CD4-positive, alpha-beta T cell treated with Interleukin-15 for 1 hour (primary cell): Measurements from ENCODE around the gene EDC3.
"Not testable (repeated sequence)": the region's sequence is repeated elsewhere in the genome, so short reads cannot be mapped to it uniquely, and the experiment has no call there.

Experiments used
- DNase-seq: peaks from one replicate; pipeline ENCODE4 v3.0.0-alpha.2; 2020

EDC3 gene

DNA sequence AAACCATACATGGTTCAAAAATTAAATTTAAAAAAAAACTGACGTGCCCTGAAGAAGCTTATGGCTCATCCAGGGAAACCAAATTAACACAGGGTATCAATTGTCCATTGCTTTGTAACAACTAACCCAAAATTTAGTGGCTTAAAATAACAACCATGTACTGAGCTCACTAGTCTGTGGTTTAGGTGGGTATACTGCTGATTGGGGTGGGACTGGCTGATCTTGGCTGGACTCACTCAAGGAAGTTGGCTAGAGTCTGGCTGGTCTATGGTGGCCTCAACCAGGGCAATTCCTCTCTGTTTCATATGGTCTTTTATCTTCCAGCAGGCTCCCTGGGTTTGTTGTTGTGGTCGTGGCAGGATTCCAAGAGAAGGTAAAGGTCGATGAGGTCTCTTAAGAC lies 14.1 kb upstream of the EDC3 start:
- no peak for DNase-seq

DNA sequence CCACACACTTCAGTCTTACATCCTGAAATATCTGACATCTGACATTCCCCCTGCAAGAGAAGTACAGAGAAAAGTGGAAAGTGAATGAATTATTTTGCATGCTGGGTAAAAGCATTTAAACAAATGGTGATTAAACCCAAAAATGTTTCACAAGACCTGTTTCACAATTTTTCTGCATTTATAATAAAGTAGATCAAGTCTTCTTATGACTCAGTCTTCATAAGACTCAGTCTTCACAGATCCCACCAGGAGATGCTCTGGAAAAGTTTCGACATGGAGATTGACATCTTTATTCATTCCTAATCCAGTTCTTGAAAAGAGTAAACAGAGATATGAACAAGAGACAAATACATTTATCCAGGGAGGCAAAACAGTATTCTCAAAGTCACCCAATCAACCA lies 13.2 kb upstream of the EDC3 start:
- DNase-seq, result no peak

DNA sequence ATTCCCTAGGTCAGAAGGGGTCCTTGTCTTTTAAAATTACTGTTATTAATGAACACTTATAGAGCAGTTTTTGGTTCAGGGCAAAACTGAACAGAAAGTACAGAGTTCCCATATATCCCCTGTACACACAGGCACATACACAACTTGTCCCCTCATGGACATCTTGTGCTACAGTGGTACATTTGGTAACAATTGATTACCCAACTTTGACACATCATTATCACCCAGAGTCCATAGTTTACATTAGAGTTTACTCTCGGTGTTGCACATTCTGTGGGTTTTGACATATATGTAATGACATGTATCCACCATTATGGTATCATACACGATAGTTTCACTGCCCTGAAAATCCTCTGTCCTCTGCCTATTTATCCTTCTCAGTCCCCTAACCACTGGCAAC lies 984 bp upstream of the EDC3 start:
- no peak for DNase-seq

DNA sequence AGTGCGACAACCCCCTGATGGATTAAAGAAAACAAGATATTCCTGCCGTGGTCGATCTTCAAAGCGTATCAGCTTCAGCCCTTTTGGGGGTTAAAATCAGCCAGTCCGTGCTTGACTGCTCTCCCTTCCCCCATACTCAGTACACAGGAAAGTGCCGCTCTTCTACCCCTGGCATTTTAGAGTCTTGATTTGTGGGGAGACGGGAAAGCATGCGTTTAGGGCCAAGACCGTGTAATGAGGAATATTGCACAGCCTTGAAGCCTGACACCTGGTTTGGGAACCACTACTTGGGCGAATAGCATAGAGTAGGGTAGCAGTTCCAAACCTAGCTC lies 540 bp upstream of the EDC3 start:
- no peak for DNase-seq

- no peak for DNase-seq
These were observed 3.5 kb downstream of the EDC3 start for GRCh38 chr15:74692327-74692726.

GRCh38 chr15:74683758-74684157 lies 12.1 kb downstream of the EDC3 start:
- no peak for DNase-seq

- no peak for DNase-seq
These were observed 12.9 kb downstream of the EDC3 start for GRCh38 chr15:74682954-74683353.

DNA sequence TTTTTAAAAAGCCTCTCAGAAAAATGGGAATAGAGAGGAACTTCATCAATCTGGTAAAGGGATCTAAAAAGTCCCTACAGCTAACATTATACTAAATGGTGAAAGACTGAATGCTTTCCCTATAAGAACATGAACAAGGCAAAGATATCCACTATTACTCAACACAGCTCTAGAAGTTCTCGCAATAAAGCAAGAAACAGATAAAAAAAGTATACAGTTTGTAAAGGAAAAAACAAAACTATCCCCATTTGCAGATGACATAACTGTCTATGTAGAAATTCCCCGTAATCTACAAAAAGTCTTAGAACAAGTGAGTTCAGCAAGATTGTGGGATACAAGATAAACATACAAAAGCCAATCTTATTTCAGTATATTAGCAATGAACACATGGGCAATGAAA lies 15.4 kb downstream of the EDC3 start:
- DNase-seq, result no peak

- no peak for DNase-seq
These were observed 19.0 kb downstream of the EDC3 start for GRCh38 chr15:74676801-74677200.

DNA sequence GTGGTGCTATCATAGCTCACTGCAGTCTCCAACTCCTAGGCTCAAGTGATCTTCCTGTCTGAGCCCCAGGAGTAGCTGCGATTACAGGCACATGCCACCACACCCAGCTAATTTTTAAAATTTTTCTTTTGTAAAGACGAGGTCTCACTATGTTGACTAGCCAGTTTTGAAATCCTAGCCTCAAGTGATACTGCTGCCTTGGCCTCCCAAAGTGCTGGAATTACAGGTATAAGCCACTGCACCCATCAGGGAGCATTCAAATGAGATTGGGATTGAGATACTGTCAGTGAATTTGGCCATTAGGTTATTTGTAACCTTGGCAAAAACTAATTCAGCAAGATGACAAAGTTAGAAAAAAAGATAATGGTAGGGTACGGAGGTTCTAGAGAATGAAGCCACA lies 21.7 kb downstream of the EDC3 start:
- DNase-seq, result no peak

GRCh38 chr15:74669627-74670026 lies 26.2 kb downstream of the EDC3 start:
- no peak for DNase-seq

DNA sequence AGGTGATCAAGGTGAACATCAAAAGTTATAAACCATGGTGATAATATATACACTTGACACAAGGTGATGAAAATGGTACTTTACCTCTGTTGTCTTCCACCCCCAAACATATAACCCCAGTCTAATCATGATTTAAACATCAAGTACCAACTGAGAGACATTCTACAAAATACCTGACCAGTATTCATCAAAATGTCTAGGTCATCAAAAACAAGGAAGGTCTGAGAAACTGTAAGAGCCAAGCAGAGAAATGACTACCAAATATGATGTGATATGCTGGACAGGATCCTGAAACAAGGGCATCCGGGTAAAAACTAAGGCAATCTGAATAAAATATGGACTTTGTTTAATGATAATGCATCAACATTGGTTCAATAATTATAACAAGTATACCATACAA lies 27.8 kb downstream of the EDC3 start:
- DNase-seq, result no peak

GRCh38 chr15:74664670-74665069 lies 31.2 kb downstream of the EDC3 start:
- no peak for DNase-seq

DNA sequence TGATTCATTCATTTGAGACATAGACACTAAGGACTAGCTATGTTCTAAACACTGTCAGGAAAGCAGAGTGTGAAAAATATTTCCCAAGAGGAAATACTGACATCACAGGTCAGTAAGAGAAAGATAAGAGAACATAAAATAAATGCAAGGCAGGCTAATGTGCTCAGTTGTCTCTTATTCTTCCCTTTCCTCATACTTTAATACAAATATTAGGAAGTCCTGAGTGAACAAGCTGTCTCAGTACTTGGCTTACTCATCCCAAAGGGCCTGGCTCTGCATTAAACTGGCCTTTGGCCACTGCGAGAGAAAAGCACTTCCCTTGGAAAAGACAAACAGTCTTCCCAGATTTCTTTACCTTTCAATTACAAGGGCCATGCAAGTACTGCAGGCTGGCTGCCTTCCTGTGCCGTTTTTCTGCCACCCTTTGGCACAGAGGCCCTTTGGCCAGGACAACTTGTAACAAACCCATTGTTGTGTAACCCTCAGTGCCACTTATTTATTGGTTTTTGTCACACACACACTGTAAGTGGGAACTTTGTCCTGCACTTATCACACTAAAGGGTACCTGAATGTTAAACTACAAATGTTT lies 31.7 kb downstream of the EDC3 start:
- DNase-seq, result no peak

DNA sequence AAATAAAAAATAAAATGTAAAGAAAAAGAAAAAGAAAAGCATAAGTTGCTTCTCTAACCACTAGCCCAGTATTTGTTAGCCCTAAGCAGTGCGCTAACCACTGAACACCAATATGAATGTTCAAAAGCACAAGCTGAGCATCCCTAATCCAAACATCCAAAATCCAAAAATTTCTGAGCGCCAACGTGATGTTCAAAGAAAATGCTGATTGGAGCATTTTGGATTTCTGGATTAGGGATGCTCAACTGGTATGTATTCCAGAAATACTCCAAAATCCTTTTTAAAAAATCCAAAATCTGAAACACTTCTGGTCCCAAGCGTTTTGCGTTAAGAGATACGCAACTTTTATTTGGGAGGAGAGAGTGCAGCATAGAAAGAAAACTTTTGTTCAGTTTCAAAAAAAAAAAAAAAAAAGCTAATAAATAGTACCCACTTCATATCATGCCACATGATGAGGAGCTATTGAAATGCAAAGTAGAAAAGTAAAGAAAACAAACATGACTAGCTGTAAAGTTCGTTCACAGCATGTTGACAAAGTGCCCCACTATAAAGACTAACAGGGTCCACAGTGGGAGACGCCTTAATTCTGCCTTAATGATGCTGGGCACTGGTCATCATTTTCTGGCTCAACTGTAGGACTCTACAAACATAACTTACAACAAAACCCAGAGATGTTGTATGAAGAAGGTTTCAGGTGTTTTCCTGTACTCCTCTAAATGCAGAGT lies 32.4 kb downstream of the EDC3 start:
- no peak for DNase-seq

DNA sequence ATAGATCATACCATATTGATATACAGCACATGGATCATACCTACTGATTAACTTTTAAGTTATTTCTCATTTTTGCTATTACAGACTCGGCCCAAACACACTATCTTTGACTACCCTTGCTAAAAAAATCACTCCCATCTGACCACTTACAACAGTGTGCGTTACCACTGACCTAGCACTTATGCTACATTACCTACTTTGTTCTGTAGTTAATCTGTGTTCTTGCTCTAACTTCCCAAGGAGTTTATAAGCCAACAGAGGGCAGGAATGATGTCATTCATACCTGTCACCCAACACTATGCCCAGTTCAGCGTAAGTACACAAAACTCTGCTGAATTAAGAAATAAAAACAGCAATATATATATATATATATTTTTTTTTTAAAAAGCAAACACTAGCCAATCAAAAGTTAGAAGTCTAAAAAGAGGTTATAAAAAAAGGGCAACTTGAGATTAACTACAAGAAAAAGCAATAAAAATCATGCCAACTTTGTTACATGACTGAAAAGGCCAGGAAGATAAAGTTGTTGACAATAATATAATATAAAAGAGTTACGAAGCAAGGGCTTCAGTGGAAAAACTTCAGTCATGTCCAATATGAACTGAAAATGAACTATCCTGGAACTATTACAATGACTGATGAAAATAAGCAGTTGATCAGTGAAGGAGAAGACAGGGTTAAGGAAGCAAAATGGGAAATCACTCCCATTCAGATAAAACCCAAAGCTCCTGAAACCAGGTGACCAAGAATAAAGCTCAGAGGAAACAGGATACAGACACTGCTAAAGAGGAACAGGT lies 33.6 kb downstream of the EDC3 start:
- DNase-seq, result no peak

GRCh38 chr15:74661280-74661679 lies 34.5 kb downstream of the EDC3 start:
- not testable (repeated sequence) for DNase-seq

- DNase-seq, result no peak
These were observed 38.0 kb downstream of the EDC3 start for GRCh38 chr15:74657846-74658245.

DNA sequence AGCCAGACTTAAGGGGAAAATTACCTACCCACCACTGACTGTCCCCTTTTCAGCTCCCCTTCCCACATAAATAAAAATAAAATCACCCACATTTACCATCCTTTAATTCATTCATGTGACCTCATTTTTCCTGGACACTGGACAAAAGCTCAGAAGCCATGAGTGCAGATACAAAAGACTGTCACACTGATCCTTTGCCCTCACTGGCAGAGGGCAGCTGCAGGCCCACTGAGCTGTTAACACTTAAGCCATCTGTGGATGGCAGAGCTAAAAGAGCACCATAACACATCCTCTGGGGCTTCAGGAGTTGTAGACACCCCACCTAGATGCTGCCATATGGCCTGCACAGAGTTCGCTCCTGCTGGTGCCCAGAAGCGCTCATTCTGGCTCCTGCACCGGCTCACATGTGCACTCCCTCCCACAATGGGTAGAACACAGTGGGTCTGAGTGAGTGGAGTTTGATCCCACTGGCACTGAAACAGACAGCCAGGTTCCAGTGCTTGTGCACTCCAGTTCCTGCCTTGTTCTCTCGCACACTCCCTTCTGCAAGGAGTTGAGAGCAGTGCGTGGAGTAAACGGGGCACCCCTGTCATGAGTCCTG lies 38.8 kb downstream of the EDC3 start:
- no peak for DNase-seq

DNA sequence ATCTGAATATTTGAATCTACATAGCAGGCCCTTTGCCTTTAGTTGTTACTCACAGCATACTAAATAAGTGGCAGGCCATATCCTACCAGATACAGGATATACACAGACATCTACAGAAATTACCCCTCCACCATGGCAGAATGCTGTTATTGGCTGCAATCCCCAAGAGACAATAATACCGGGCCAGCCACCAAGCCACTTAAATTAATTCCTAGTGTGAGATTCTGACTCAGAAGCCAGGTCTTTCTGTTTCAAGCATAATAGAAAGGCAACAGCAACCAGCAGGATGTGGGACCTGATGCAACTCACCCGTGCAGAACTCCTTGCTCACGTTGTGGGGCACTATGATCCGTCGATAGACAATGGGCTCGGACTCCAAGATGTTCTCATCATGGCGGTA lies 40.4 kb downstream of the EDC3 start:
- no peak for DNase-seq

GRCh38 chr15:74653426-74654102 lies 42.3 kb downstream of the EDC3 start:
- DNase-seq, result no peak

- DNase-seq, result no peak
These were observed 44.5 kb downstream of the EDC3 start for GRCh38 chr15:74651242-74651741.
